DOHH2 (cell line): Measurements from ENCODE around the gene DPYSL5.

Source experiments
- H3F3A ChIP-seq: fragments of 200-600 bp; sonication (generic), shearing (Covaris generic); 2 replicates; pipeline ENCODE4 v1.6.0; 2016; ENCODE audit warnings: antibody characterized with exemption, mild to moderate bottlenecking; ENCODE audit not compliant: control insufficient read depth, insufficient read depth
- H3K27ac ChIP-seq: fragments of 200-600 bp; sonication (generic); 2 replicates; pipeline ENCODE4 v1.5.1; 2014; ENCODE audit warnings: low read depth, mild to moderate bottlenecking, low read length, moderate library complexity
- H3K27me3 ChIP-seq: fragments of 200-600 bp; sonication (generic); 2 replicates; pipeline ENCODE4 v1.6.1; 2014; ENCODE audit warnings: mild to moderate bottlenecking, low read length, mixed read lengths; ENCODE audit not compliant: control insufficient read depth
- H3K36me3 ChIP-seq: fragments of 200-600 bp; sonication (generic); 2 replicates; pipeline ENCODE4 v1.6.1; 2014; ENCODE audit warnings: mild to moderate bottlenecking, low read length, moderate library complexity, mixed read lengths; ENCODE audit not compliant: control insufficient read depth
- H3K4me1 ChIP-seq: fragments of 200-600 bp; sonication (generic); 2 replicates; pipeline ENCODE4 v1.6.1; 2014; ENCODE audit warnings: mild to moderate bottlenecking, low read length, mixed read lengths; ENCODE audit not compliant: control insufficient read depth
- H3K4me2 ChIP-seq: fragments of 200-600 bp; sonication (generic); 2 replicates; pipeline ENCODE4 v1.6.0; 2014; ENCODE audit warnings: mild to moderate bottlenecking, low read length, moderate library complexity
- H3K4me3 ChIP-seq: fragments of 200-600 bp; sonication (generic); 2 replicates; pipeline ENCODE4 v1.5.1; 2014; ENCODE audit warnings: mild to moderate bottlenecking, low read length, mixed read lengths
- H3K79me2 ChIP-seq: fragments of 200-600 bp; sonication (generic); 2 replicates; pipeline ENCODE4 v1.6.1; 2014; ENCODE audit warnings: mild to moderate bottlenecking, low read length, mixed read lengths; ENCODE audit not compliant: control insufficient read depth
- H3K9me2 ChIP-seq: fragments of 200-600 bp; sonication (generic); replicated peaks from 2 replicates; pipeline ENCODE4 v1.6.1; 2014; ENCODE audit warnings: mild to moderate bottlenecking, low read length, mixed read lengths; ENCODE audit not compliant: control insufficient read depth
- H3K9me3 ChIP-seq: fragments of 200-600 bp; sonication (generic); 2 replicates; pipeline ENCODE4 v1.6.1; 2014; ENCODE audit warnings: antibody characterized with exemption, low read length, mixed read lengths; ENCODE audit not compliant: control insufficient read depth, insufficient read depth
- H4K20me1 ChIP-seq: fragments of 200-600 bp; sonication (generic); 2 replicates; pipeline ENCODE4 v1.6.0; 2014; ENCODE audit warnings: low read depth, mild to moderate bottlenecking, antibody characterized with exemption, low read length, moderate library complexity; ENCODE audit not compliant: control insufficient read depth, insufficient read depth
- EZH2phosphoT487 ChIP-seq: fragments of 200-600 bp; sonication (generic); IDR thresholded peaks from 2 replicates; pipeline ENCODE4 v1.6.1; 2017; ENCODE audit warnings: borderline replicate concordance, mild to moderate bottlenecking, antibody characterized with exemption, low read length, moderate library complexity, mixed read lengths
- TF ChIP-seq, protein P1 (sequence below): fragments of 200-600 bp; sonication (generic); IDR thresholded peaks from one replicate; pipeline ENCODE4 v1.5.1; 2014; ENCODE audit warnings: antibody characterized with exemption, mild to moderate bottlenecking, low read depth, low read length; ENCODE audit not compliant: poor library complexity, severe bottlenecking

The DPYSL5 gene

DNA sequence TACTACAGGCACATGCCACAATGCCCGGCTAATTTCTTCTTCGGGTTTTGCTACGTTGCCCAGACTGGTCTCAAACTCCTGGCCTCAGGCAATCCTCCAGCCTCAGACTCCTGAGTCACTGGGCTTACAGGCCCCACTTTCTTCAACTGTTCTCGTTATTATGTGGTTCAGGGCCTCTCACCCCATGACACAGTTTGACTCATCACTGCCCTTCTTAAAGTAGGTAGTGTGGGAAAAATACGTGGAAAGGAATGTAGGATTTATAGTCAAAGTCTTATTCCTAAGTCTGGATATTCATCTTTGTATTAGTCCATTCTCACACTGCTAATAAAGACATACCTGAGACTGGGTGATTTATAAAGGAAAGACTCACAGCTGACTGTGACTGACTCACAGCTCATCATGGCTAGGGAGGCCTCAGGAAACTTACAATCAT is 42.7 kb upstream of the DPYSL5 start:
- no peaks in the 10 kb centered on the region for H3K9me3 ChIP-seq
- H3K4me1 ChIP-seq: no peaks in the 10 kb centered on the region
- peaks cover 7% of the 10 kb centered on the region for H3K36me3 ChIP-seq
- no peak for TF ChIP-seq EZH2phosphoT487
- TF ChIP-seq, protein P1, sequence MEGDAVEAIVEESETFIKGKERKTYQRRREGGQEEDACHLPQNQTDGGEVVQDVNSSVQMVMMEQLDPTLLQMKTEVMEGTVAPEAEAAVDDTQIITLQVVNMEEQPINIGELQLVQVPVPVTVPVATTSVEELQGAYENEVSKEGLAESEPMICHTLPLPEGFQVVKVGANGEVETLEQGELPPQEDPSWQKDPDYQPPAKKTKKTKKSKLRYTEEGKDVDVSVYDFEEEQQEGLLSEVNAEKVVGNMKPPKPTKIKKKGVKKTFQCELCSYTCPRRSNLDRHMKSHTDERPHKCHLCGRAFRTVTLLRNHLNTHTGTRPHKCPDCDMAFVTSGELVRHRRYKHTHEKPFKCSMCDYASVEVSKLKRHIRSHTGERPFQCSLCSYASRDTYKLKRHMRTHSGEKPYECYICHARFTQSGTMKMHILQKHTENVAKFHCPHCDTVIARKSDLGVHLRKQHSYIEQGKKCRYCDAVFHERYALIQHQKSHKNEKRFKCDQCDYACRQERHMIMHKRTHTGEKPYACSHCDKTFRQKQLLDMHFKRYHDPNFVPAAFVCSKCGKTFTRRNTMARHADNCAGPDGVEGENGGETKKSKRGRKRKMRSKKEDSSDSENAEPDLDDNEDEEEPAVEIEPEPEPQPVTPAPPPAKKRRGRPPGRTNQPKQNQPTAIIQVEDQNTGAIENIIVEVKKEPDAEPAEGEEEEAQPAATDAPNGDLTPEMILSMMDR: no peak
- H3K9me2 ChIP-seq: no peaks in the 10 kb centered on the region
- H3F3A ChIP-seq: peaks cover 5% of the 10 kb centered on the region; the same call in 1 of the 2 replicates
- peaks cover 4% of the 10 kb centered on the region; the same call in 1 of the 2 replicates for H3K27me3 ChIP-seq
- H3K27ac ChIP-seq: no peak overlapping the region
- no peak overlapping the region for H3K4me3 ChIP-seq
- no peaks in the 10 kb centered on the region for H3K79me2 ChIP-seq
- no peaks in the 10 kb centered on the region for H4K20me1 ChIP-seq
- H3K4me2 ChIP-seq: no peak overlapping the region

DNA sequence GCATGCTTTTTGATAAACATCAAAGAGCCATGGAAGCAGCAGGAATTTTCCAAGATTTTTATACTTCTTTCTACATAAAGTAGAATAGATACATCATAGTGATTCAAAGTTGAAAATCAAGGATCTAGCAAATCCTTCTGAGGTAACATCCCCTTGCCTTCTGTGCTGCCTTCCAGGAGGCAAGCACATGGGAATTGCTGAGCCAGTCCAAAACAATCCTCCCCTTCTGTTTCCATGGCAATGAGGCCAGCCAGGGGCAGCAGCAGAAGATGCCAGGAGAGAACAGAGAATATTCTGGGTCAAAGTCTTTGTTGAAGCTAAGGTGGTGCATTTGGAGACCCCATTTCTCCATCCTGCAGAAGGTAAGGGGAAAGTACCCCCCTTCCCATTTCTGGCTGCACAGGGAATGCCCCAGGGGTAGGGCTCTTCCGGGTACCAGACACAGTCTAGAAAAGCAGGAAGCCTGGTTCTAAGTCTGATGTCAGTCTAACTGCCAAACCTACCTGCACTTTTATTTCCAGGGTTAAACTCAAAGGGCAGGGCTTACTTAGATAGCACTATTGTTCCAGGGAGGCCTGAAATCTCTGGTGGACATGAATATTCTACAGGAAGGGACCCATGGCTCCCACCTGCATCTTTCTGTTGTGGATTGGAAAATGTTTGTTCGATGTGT is 40.0 kb upstream of the DPYSL5 start:
- Histone ChIP-seq H3F3A (no peaks in the 10 kb centered on the region), H3K4me2 (no peak overlapping the region), H3K27ac (no peak overlapping the region), H3K79me2 (no peaks in the 10 kb centered on the region), H3K9me2 (no peaks in the 10 kb centered on the region), H3K4me3 (no peak overlapping the region), H3K4me1 (no peaks in the 10 kb centered on the region), H3K27me3 (peaks cover 13% of the 10 kb centered on the region; the same call in 1 of the 2 replicates), H4K20me1 (no peaks in the 10 kb centered on the region), H3K36me3 (no peaks in the 10 kb centered on the region), H3K9me3 (no peaks in the 10 kb centered on the region)
- TF ChIP-seq, protein P1: no peak
- no peak for TF ChIP-seq EZH2phosphoT487

DNA sequence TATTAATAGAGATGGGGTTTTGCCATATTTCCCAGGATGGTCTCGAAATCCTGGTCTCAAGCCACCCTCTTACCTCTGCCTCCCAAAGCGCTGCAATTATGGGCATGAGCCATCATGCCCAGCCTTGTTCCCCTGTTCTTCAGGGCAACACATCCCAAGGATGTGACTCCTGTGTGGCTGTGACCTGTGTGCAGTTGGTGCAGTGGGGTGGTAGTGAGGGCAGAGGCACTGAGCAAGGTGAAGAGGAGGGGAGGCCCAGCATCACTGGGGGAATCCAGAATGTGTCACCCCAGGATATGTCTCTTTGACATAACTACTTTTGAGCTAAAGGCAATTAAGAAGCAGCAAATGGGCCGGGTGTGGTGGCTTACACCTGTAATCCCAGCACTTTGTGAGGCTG is 38.7 kb upstream of the DPYSL5 start:
- no peaks in the 10 kb centered on the region for H3K36me3 ChIP-seq
- no peak overlapping the region for H3K4me2 ChIP-seq
- no peaks in the 10 kb centered on the region for H3K4me1 ChIP-seq
- H3K27me3 ChIP-seq: peaks cover 13% of the 10 kb centered on the region; the same call in 1 of the 2 replicates
- no peaks in the 10 kb centered on the region for H3F3A ChIP-seq
- TF ChIP-seq, protein P1: no peak
- TF ChIP-seq EZH2phosphoT487: no peak
- no peaks in the 10 kb centered on the region for H3K79me2 ChIP-seq
- no peaks in the 10 kb centered on the region for H4K20me1 ChIP-seq
- H3K27ac ChIP-seq: no peak overlapping the region
- no peaks in the 10 kb centered on the region for H3K9me3 ChIP-seq
- no peaks in the 10 kb centered on the region for H3K9me2 ChIP-seq
- H3K4me3 ChIP-seq: no peak overlapping the region
